HCT116 (cell line): ENCODE results near the gene KIF5A.

Experiments used
- CTCF ChIP-seq, 3 experiments: fragments of 200-600 bp in 1 of 3; sonication (generic) in 1 of 3; IDR thresholded peaks in 2 of 3; conservative IDR thresholded peaks in 1 of 3; 2 replicates each; pipeline ENCODE4 v1.5.1; 2012 to 2017; ENCODE audit warnings: low read depth in 2 of 3, low read length in 2 of 3, antibody characterized with exemption in 1 of 3, borderline replicate concordance in 1 of 3, control low read depth in 1 of 3, mild to moderate bottlenecking in 1 of 3, mixed read lengths in 1 of 3, mixed run types in 1 of 3, moderate library complexity in 1 of 3; ENCODE audit not compliant: insufficient read depth in 1 of 3
- ELF1 ChIP-seq: IDR thresholded peaks from 2 replicates; pipeline ENCODE4 v1.6.1; 2012; ENCODE audit warnings: low read depth, borderline replicate concordance
- JUND ChIP-seq: IDR thresholded peaks from 2 replicates; pipeline ENCODE4 v1.6.1; 2012
- MAX ChIP-seq: IDR thresholded peaks from 2 replicates; pipeline ENCODE4 v1.6.1; 2012
- RAD21 ChIP-seq: IDR thresholded peaks from 2 replicates; pipeline ENCODE4 v1.6.1; 2012; ENCODE audit warnings: low read depth, mild to moderate bottlenecking

GRCh38 chr12:57617942-57618341 lies 68.1 kb downstream of the KIF5A start:
- TF ChIP-seq CTCF (IDR thresholded peaks at IDR 0.05 in 2 of 3, conservative IDR thresholded peaks at IDR 0.05 in 1 of 3; ENCODE audit: borderline replicate concordance in 1 of 3, insufficient read depth in 1 of 3, low read depth in 2 of 3, low read length in 2 of 3) (no peak), JUND (no peak), RAD21 (no peak), ELF1 (no peak), MAX (no peak)
